GM23248 (cell line): ENCODE measurements around the gene RNU4-1.

ENCODE experiments used
- EZH2 ChIP-seq: fragments of 200-600 bp; sonication (generic); IDR thresholded peaks from 2 replicates; pipeline ENCODE4 v1.6.1; 2018; ENCODE audit warnings: antibody characterized with exemption, mild to moderate bottlenecking; ENCODE audit not compliant: insufficient read depth, poor library complexity, severe bottlenecking
- EZH2phosphoT487 ChIP-seq: fragments of 200-600 bp; sonication (generic); IDR thresholded peaks from 2 replicates; pipeline ENCODE4 v1.6.1; 2018; ENCODE audit warnings: antibody characterized with exemption, moderate library complexity, mild to moderate bottlenecking, low read depth; ENCODE audit not compliant: insufficient read depth

DNA sequence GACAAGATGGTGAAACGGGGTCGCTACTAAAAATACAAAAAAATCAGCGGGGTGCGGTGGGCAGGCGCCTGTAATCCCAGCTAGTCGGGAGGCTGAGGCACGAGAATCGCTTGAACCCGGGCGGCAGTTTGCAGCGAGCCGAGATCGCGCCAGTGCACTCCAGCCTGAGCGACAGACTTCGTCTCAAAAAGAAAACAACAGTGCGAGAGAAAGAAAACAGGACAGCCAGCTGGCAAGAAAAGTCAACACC, 701 bp downstream of the RNU4-1 start:
- no peak for TF ChIP-seq EZH2
- no peak for TF ChIP-seq EZH2phosphoT487
